RWPE1 (cell line): ENCODE results near the gene C2CD4A.

Source experiments
- CTCF ChIA-PET: fragments of 350-600 bp; sonication (Branson Sonifier 250); formaldehyde crosslinking; extraction: SDS; loops from one replicate; lab custom pipeline; 2021; lab: Yijun Ruan, JAX
- POLR2A ChIA-PET: fragments of 400-600 bp; formaldehyde crosslinking; extraction: SDS; loops from one replicate; lab custom pipeline; 2020; ENCODE audit warnings: antibody characterized with exemption; ENCODE audit not compliant: low non-redundant PET; lab: Yijun Ruan, JAX
- DNase-seq: peaks from one replicate; pipeline ENCODE4 v3.0.0; 2012; ENCODE audit warnings: low spot score
- H3K27ac ChIP-seq: fragments of 450-650 bp; 2 replicates; pipeline ENCODE4 v1.5.1; 2017
- TF ChIP-seq, protein P1 (sequence below): fragments of 450-650 bp; conservative IDR thresholded peaks from 2 replicates; pipeline ENCODE4 v1.5.1; 2017; ENCODE audit warnings: low read depth, mild to moderate bottlenecking

The C2CD4A gene

DNA sequence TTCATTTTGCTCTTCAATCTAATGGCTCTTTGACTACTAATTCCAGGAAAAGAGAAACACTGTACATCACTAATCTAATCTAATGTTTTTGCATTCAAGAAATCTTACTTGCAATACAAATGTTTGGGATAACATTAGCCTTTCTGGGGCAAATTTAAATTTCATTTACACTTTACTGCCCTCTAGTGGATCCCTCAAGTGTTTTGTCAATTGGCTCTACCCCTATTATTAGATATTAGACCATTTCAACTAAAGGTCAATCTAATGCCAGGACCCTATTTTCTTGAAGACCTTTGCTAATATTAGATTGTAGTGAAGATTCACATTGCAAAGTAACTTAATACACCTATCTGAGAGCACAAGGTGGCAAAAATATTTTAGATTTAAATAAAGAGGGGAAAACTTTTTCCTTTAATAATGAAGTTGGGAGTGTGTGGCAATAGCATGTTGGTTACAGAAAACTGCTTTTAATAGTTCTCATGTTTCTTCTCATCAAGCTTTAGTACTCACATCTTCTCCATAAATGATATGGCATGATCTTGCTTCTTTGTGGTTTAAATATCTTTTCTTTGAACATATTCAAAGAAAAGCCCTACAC lies 5.0 kb downstream of the C2CD4A start:
- ChIA-PET POLR2A (no interaction called here), CTCF (interaction anchor here (0.6 to 0.9 kb wide), 3 partner anchors 12 to 1176 kb away, joined by 3 to 5 read pairs (median 3); partner anchors contain the start of gene VPS13C)
- TF ChIP-seq, protein P1, sequence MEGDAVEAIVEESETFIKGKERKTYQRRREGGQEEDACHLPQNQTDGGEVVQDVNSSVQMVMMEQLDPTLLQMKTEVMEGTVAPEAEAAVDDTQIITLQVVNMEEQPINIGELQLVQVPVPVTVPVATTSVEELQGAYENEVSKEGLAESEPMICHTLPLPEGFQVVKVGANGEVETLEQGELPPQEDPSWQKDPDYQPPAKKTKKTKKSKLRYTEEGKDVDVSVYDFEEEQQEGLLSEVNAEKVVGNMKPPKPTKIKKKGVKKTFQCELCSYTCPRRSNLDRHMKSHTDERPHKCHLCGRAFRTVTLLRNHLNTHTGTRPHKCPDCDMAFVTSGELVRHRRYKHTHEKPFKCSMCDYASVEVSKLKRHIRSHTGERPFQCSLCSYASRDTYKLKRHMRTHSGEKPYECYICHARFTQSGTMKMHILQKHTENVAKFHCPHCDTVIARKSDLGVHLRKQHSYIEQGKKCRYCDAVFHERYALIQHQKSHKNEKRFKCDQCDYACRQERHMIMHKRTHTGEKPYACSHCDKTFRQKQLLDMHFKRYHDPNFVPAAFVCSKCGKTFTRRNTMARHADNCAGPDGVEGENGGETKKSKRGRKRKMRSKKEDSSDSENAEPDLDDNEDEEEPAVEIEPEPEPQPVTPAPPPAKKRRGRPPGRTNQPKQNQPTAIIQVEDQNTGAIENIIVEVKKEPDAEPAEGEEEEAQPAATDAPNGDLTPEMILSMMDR = peak; percentile 86
- H3K27ac ChIP-seq = no peak overlapping the region
- no peak for DNase-seq

DNA sequence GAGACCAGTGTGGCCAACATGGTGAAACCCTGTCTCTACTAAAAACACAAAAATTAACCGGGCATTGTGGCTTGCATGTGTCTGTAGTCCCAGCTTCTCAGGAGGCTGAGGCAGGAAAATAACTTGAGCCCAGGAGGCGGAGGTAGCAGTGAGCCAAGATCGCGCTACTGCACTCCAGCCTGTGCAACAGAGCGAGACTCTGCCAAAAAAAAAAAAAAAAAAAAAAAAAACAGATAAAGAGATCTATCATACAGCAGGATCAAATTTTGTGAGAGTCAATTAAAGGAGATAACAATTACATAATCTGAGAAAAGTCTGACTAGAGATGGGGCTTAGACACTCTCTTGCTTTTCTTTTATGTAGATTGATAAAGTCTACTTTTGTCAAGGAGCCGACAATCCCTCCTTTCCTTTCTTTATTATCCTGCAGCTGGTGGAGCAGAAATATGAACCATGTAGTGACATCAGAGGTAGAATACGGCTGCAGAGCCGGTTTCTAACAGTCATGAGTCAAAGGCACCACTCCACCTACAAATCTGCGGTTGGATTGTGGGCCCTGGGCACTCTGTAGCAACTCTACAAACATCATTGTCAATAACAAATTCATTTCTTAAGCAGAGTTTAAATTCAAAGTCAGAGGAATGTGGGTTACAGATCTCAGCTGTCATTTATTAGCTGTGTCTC lies 9.0 kb downstream of the C2CD4A start:
- ChIA-PET CTCF (interaction anchor here (0.5 to 1.1 kb wide), 3 partner anchors 8 to 623 kb away, joined by 3 read pairs; no protein-coding TSS in a partner anchor), POLR2A (no interaction called here)
- H3K27ac ChIP-seq = no peak overlapping the region
- DNase-seq = peak; percentile 85
- TF ChIP-seq, protein P1 = no peak

DNA sequence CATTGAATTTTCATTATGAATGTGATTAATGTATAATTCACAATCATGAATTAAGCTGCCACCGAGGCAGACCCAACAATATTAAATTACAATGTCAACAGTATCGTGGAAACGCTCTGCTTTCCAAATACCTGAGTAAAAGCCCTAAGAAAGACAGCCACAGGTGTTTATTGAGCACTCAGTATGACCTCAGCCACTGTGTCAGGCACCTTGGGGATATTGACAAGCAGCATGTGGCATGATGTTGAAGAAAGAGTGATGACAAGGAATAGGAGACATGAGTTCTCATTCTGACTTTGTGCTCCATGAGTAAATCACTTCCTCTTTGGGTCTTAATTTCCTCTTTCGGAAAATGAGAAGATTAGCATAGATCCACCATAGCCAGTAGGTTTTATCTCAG lies 12.8 kb downstream of the C2CD4A start:
- H3K27ac ChIP-seq = no peak overlapping the region

DNA sequence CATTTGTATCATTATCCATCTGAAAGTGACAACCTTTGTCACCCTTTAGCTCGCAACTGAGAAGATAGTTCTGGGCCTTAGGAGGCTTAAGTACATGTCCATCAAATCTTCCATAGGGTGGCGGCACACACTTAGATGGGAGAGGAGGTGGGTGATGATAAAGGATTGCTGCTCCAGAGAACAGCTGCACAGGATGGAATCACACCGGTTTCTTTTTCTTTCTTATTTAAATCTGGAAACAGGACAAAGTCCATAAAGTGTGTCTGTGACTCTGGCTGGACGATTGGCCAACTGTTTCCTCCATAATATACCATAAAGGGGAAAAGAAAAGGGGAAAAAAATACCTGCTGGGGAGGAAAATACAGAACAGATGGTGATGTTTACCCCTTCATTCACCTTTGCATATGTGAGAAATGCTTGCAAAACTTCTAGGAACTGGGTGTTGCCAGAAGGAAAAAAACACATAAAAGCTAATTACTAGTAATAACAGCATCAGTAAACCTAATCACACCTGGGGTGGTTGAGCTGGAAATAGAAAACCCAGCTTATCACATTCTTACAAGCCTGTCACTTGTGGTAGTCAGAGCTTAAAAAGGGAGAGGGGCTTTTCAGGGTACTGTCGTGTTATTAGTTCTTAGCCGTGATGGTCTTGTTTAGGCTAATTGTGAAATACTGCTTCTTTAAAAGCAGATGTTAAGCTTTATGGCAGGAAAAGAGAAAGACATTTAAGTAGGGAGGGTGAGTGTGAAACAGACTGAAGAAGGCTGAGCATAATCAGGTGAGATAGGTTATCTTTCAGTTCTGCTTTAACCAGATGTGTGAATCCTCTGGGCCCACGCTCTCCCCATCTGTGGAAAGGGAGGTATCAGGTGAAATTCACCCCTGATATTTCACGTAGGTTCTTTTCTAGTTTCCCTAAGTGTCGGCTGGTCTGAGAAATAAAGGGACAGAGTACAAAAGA lies 16.7 kb downstream of the C2CD4A start:
- H3K27ac ChIP-seq = no peak overlapping the region
- ChIA-PET POLR2A (no interaction called here), CTCF (interaction anchor here (0.6 to 1.1 kb wide), 2 partner anchors 8 to 519 kb away, joined by 3 to 8 read pairs; no protein-coding TSS in a partner anchor)
- TF ChIP-seq, protein P1 = no peak
- no peak for DNase-seq

More for the DNA sequence above, 12.8 kb downstream of the C2CD4A start:
- ChIA-PET POLR2A (no interaction called here), CTCF (no interaction called here)
- no peak for DNase-seq
- TF ChIP-seq, protein P1 = no peak

DNA sequence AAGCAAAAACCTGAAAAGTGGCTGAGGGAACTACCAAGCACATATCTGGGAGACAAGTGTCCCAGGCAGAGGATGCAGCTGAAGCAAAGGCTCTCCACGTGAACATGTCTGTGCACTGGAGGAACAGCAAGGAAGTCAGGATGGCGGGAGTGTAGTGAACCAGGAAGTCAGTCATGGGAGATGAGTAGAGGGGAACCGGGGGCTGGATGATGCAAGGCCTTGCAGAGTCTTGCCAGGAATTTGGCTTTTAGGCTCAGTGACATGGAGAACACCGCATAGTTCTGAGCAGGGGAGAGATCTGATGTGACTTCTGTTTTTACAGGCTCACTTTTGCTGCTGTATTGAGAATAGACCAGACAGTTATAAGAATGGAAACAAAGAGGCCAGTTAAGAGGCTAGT lies 19.0 kb downstream of the C2CD4A start:
- CTCF ChIA-PET = no interaction called here
- POLR2A ChIA-PET = no interaction called here
- no peak overlapping the region for H3K27ac ChIP-seq

More for the DNA sequence above, 19.0 kb downstream of the C2CD4A start:
- TF ChIP-seq, protein P1 = no peak
- no peak for DNase-seq
